AG04450 (cell line): ENCODE measurements around the gene REPS1. TPM values are rescaled to one million over a fixed set of nuclear protein-coding genes. Genes with fewer than 3 reads are reported as not detected.

Source experiments
- CTCF ChIA-PET: fragments of 300-600, 350-600 bp; formaldehyde crosslinking; extraction: SDS; loops from one replicate; lab custom pipeline; 2022; ENCODE audit warnings: antibody characterized with exemption, inconsistent platforms; lab: Charles Lee
- POLR2A ChIA-PET: fragments of 350-600 bp; formaldehyde crosslinking; extraction: SDS; loops from one replicate; lab custom pipeline; 2021; ENCODE audit warnings: antibody characterized with exemption, inconsistent platforms; lab: Yijun Ruan, JAX
- DNase-seq: peaks from one replicate; pipeline ENCODE4 v3.0.0-alpha.2; 2011; ENCODE audit warnings: low read depth, low spot score
- H3K27ac ChIP-seq: one replicate; pipeline ENCODE4 v1.5.1; 2012; ENCODE audit warnings: low read depth, low read length, control low read depth
- H3K27me3 ChIP-seq: one replicate; pipeline ENCODE4 v1.6.0; 2012; ENCODE audit warnings: low read length; ENCODE audit not compliant: control insufficient read depth, insufficient read depth
- H3K4me3 ChIP-seq: 2 replicates; pipeline ENCODE4 v1.5.1; 2011; ENCODE audit warnings: mild to moderate bottlenecking, low read depth, low read length, control low read depth
- H3K9me3 ChIP-seq: 2 replicates; pipeline ENCODE4 v1.5.1; 2012; ENCODE audit warnings: low read length; ENCODE audit not compliant: control insufficient read depth, insufficient read depth
- CTCF ChIP-seq: IDR thresholded peaks from 2 replicates; pipeline ENCODE4 v1.5.1; 2011; ENCODE audit warnings: low read depth, low read length, control low read depth, inconsistent platforms
- polyA plus RNA-seq: library from polyadenylated mRNA; depleted of rRNA; stranded (reverse); fragments of >200 nt; gene quantifications from 2 replicates; pipeline ENCODE4 v1.2.3, GENCODE V29; 2011

Gene REPS1
- polyA plus RNA-seq, 1 experiment = 36.6 TPM

GRCh38 chr6:138958595-138958994, 29.5 kb downstream of the REPS1 start:
- DNase-seq = no peak
- CTCF ChIA-PET = no interaction called here
- POLR2A ChIA-PET = no interaction called here
- TF ChIP-seq CTCF = no peak
- Histone ChIP-seq H3K27me3 (no peaks in the 10 kb centered on the region), H3K4me3 (no peak overlapping the region), H3K9me3 (no peaks in the 10 kb centered on the region), H3K27ac (no peak overlapping the region)

GRCh38 chr6:138957903-138958302, 30.1 kb downstream of the REPS1 start:
- Histone ChIP-seq H3K4me3 (no peak overlapping the region), H3K9me3 (no peaks in the 10 kb centered on the region), H3K27me3 (no peaks in the 10 kb centered on the region), H3K27ac (no peak overlapping the region)
- CTCF ChIA-PET = no interaction called here
- no peak for DNase-seq
- POLR2A ChIA-PET = no interaction called here
- TF ChIP-seq CTCF = no peak

GRCh38 chr6:138957484-138957883, 30.6 kb downstream of the REPS1 start:
- H3K4me3 ChIP-seq = no peak overlapping the region
- H3K27ac ChIP-seq = no peak overlapping the region
- no peak for TF ChIP-seq CTCF
- no peak for DNase-seq
- no peaks in the 10 kb centered on the region for H3K27me3 ChIP-seq
- CTCF ChIA-PET = no interaction called here
- POLR2A ChIA-PET = no interaction called here
- H3K9me3 ChIP-seq = no peaks in the 10 kb centered on the region

- no peak overlapping the region for H3K27ac ChIP-seq
- H3K4me3 ChIP-seq = no peak overlapping the region
- ChIA-PET CTCF (interaction anchor here (0.9 to 1.2 kb wide), 2 partner anchors 12 to 15 kb away, joined by 3 to 4 read pairs; no protein-coding TSS in a partner anchor), POLR2A (no interaction called here)
- TF ChIP-seq CTCF = no peak
- no peak for DNase-seq
- no peaks in the 10 kb centered on the region for H3K9me3 ChIP-seq
- no peaks in the 10 kb centered on the region for H3K27me3 ChIP-seq
Observed at GRCh38 chr6:138956244-138956924, 31.7 kb downstream of the REPS1 start.

- Histone ChIP-seq H3K27ac (no peak overlapping the region), H3K9me3 (no peaks in the 10 kb centered on the region), H3K4me3 (no peak overlapping the region), H3K27me3 (no peaks in the 10 kb centered on the region)
- ChIA-PET CTCF (interaction anchor here (0.6 kb wide), 1 partner anchor 756 kb away, joined by 3 read pairs; no protein-coding TSS in a partner anchor), POLR2A (no interaction called here)
- DNase-seq = no peak
- no peak for TF ChIP-seq CTCF
Observed at GRCh38 chr6:138955262-138955661, 32.8 kb downstream of the REPS1 start.
